Astrocyte of the hippocampus (primary cell): ENCODE data around the gene PCBP3.
A peak's percentile ranks its signal among the peaks of the same experiment; 100 is the strongest.
"Not testable (repeated sequence)": the region's sequence is repeated elsewhere in the genome, so short reads cannot be mapped to it uniquely, and the experiment has no call there.

ENCODE experiments used
- DNase-seq: peaks from one replicate; pipeline ENCODE4 v3.0.0; 2011; ENCODE audit warnings: low read depth, low spot score

The PCBP3 gene

DNA sequence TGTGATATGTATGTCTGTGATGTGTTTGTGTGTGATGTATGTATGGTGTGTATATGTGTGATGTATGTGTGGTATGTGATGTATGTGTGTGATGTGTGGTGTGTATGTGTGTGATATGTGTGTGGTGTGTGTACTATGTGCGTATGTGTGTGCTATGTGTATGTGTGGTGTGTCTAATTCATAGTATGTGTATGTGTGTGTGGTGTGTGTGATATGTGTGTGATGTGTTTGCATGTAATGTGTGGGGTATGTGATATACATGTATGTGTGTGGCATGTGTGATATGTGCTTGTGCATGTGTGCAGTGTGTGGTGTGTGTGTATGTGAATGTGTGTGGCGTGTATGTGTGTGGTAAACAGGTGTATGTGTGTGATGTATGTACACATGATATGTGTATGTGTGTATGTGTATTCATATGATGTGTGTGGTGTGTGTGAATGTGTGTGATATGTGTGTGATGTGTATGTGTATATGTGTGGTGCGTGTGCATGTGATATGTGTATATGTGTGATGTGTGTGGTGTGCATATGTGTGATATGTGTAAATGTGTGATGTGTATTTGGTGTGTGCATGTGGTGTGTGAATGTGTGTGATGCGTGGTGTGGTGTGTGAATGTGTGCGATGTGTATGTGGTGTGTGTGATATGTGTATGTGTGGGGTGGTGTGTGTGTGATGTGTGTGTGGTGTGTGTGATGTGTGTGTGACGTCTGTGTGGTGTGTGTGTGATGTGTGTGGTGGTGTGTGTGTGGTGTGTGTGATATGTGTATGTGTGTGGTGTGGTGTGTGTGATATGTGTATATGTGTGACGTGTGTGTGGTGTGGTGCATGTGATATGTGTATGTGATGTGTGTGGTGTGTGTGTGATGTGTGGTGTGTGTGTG lies 8.0 kb upstream of the PCBP3 start:
- DNase-seq = no peak

DNA sequence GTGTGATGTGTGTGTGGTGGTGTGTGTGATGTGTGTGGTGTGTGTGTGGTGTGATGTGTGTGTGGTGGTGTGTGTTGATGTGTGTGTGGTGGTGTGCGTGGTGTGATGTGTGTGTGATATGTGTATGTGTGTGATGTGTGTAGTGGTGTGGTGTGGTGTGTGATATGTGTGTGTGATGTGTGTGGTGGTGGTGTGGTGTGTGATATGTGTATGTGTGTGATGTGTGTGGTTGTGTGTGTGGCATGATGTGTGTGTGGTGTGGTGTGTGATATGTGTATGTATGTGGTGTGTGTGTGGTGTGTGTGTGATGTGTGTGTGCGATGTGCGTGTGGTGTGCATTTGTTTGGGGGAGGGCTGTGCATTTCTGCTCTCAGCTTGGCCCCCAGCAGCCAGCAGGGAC lies 7.1 kb upstream of the PCBP3 start:
- DNase-seq = no peak

- no peak for DNase-seq
These were observed 6.4 kb upstream of the PCBP3 start for GRCh38 chr21:45636951-45637646.

DNA sequence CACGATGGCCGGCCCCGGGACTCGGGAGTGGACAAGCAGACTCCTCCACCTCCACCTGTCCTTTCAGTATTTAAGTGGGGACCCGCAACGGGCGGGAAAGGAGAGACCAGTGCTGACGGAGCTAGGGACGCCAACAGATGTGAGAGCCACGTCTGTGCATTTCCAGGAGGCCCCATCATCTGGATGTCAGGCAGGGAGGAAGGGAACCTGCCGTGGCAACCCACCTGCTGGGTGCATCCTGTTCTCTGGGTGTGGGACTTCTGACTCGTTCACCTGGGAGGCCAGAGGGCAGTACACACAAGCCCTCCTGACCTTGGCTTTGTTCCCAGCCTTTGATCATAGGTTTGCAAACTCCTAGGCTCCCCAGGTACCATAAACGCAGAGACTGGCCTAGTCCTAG lies 5.6 kb upstream of the PCBP3 start:
- DNase-seq = no peak

DNA sequence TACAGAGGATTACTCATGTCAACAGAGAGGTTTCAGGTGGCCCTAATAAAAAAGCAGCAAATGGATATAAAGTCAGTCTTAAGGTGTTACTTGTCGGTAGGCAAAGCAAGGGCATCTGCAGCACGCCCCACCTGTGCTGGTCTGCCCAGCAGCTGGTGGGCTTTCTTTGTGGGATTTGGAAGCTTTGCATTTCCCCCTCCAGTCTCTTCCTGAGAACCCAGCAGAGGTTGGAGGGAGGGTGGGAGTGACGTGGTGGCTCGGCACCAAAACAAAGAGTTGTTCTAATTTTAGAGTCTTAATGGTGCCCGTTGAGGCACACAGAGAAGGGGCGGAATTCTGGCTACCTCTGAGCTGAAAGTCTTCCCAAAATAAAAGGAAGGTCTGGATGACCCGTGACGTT lies 4.8 kb upstream of the PCBP3 start:
- DNase-seq = no peak

- DNase-seq = no peak
These were observed 4.1 kb upstream of the PCBP3 start for GRCh38 chr21:45639206-45640000.

DNA sequence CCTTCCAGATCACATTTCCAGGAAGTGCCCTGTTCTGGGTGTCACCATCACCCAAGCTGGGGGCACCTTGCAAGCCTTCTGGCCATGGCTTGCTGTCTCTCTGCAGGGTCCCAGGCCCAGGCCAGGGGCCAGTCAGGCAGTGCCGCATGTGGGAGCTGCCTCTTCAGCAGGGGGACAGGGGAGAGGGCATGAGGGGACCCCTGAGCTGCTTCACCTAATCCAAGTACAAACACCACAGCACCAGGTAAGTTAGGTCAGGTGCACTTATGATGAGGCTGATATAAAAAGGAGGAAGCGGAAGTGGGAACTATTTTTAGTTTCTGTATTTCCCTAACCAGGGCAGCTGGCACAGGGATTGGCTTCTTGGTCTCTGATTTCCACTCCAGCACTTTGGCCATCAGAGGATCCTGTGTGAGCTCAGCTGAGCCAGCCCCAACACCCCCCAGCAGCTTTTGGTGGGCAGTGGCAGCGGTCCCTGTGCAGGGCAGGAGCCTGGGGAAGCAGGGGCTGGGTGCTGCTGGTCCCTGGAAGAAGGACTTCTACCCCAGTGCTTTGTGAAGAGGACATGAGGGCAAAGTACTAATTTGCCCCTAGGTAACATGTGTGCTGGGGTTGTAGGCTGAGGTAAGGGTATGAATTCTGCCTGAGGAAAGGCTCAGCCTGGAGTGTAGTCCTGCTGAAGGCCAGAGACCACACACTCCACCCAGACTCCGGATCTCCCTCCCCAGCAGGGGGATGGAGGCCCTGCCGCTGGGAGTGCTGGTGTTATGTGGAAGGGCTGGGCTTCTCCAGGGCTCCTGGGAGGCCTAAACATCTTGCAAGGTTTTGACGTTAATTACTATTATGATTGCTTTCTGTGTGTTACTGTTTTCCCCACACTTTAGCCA lies 3.3 kb upstream of the PCBP3 start:
- no peak for DNase-seq

GRCh38 chr21:45640888-45641479 lies 2.5 kb upstream of the PCBP3 start:
- DNase-seq = no peak

GRCh38 chr21:45641480-45642035 lies 2.0 kb upstream of the PCBP3 start:
- no peak for DNase-seq

GRCh38 chr21:45642122-45642813 lies 1.3 kb upstream of the PCBP3 start:
- no peak for DNase-seq

GRCh38 chr21:45644041-45644906 lies 749 bp downstream of the PCBP3 start:
- peak; percentile 36 for DNase-seq

DNA sequence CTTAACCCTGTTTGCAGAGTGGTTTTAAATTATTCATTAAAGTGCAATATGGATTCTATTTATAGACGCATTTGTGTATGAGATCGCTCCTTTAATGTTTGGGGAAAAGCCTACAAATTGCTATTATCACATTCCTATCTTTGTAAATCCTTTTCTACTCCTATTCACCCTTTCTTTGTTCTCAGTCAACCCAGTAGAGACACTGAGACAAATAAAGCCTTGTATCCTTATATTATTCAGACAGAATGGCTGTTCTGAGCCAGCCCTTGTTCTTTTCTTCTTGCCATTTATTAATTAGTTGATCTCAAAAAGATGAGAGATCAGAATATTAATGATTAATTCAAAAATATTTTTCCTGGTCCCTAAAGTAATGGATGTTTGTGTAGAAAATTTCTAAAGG lies 8.4 kb downstream of the PCBP3 start:
- no peak for DNase-seq

- DNase-seq = no peak
These were observed 11.6 kb downstream of the PCBP3 start for GRCh38 chr21:45655124-45655523.

DNA sequence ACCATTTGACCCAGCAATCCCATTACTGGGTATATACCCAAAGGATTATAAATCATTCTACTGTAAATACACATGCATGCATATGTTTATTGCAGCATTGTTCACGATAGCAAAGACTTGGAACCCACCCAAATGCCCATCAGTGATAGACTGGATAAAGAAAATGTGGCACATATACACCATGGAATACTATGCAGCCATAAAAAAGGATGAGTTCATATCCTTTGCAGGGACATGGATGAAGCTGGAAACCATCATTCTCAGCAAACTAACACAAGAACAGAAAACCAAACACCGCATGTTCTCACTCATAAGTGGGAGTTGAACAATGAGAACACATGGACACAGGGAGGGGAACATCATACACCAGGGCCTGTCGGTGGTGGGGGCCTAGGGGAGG lies 12.6 kb downstream of the PCBP3 start:
- not testable (repeated sequence) for DNase-seq

DNA sequence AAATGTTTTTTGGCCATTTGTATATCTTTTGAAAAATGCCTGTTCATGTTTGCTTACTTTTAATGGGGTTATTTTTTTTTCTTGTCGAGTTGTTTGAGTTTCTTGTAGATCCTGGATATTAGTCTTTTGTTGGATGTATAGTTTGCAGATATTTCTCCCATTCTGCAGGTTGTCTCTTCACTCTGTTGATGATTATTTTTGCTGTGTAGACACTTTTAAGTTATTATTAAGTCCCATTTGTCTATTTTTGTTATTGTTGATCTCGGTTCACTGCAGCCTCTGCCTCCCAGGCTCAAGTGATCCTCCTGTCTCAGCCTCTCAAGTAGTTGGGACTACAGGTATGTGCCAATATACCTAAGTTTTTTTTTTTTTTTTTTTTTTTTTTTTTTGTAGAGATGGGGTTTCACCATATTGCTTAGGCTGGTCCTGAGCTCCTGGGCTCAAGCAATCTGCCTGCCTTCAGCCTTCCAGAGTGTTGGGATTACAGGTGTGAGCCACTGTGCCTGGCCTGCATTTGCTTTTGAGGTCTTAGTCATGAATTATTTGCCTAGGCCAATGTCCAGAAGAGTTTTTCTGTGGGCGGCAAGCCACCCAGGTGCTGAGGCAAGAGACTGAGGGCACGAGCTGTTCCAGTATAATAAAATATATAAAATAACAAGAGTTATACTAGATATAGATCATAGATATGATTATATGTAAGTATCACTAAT lies 18.5 kb downstream of the PCBP3 start:
- DNase-seq = not testable (repeated sequence)

GRCh38 chr21:45662623-45663245 lies 19.2 kb downstream of the PCBP3 start:
- not testable (repeated sequence) for DNase-seq

DNA sequence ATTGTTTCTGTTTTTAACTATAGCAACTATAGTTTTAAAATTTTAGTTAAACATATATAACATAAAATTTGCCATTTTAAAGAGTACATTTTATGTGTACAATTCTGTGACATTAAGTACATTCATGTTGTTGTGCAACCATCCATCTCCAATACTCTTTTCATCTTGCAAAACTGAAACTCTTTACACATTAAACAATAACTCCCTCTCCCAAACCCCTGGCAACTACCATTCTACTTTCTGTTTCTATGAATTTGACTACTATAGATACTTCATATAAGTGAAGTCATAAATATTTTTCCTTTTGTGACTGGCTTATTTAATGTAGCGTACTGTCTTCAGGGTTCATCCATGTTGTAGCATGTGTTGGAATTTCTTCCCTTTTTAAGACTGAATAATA lies 25.9 kb downstream of the PCBP3 start:
- DNase-seq = no peak

DNA sequence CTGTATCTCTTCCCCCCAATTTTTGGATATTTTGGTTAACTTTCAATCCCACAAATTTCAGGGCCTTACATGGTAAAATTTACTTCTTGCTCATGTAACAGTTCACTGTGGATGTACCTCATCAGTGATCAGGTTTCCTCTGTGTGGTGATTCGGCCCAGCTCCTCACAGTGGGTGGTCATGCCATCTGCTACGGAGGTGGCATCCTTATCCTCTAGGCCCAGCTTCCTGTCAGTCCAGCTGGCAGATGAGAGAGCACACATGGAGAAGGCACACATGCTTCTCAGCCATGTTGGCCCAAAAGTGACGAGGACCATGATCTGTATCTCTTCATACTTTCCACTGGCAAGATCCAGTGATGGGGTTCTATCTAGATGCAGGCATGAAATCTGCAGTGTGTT lies 27.2 kb downstream of the PCBP3 start:
- DNase-seq = no peak
